H9 (cell line): ENCODE data around the gene MSI2. TPM values are rescaled to one million over a fixed set of nuclear protein-coding genes. Genes with fewer than 3 reads are reported as not detected.

Experiments
- DNase-seq: peaks from one replicate; pipeline ENCODE4 v3.0.0-alpha.2; 2017
- H2AFZ ChIP-seq: one replicate; pipeline ENCODE4 v1.6.1; 2013; ENCODE audit warnings: mild to moderate bottlenecking, low read length, control low read depth, moderate library complexity
- H2AK5ac ChIP-seq: 2 replicates; pipeline ENCODE4 v1.6.1; 2013; ENCODE audit warnings: low read length, control low read depth, mixed read lengths; ENCODE audit not compliant: insufficient read length
- H2BK120ac ChIP-seq: one replicate; pipeline ENCODE4 v1.6.1; 2013; ENCODE audit warnings: low read depth, mild to moderate bottlenecking, low read length, control low read depth, inconsistent platforms; ENCODE audit not compliant: poor library complexity, severe bottlenecking
- H2BK12ac ChIP-seq: 2 replicates; pipeline ENCODE4 v1.6.1; 2013; ENCODE audit warnings: low read length, control low read depth, mixed read lengths, low read depth; ENCODE audit not compliant: insufficient read length
- H2BK15ac ChIP-seq: 2 replicates; pipeline ENCODE4 v1.6.1; 2013; ENCODE audit warnings: low read depth, low read length, control low read depth
- H2BK20ac ChIP-seq: one replicate; pipeline ENCODE4 v1.6.1; 2013; ENCODE audit warnings: low read depth, mild to moderate bottlenecking, low read length, control low read depth, inconsistent platforms; ENCODE audit not compliant: poor library complexity, severe bottlenecking
- H2BK5ac ChIP-seq: 2 replicates; pipeline ENCODE4 v1.6.1; 2013; ENCODE audit warnings: low read length, control low read depth, mixed read lengths; ENCODE audit not compliant: insufficient read length
- H3K14ac ChIP-seq: 2 replicates; pipeline ENCODE4 v1.6.1; 2013; ENCODE audit warnings: low read length, control low read depth; ENCODE audit not compliant: insufficient read depth
- H3K18ac ChIP-seq: 2 replicates; pipeline ENCODE4 v1.6.1; 2013; ENCODE audit warnings: low read depth, mild to moderate bottlenecking, mixed read lengths, low read length, control low read depth; ENCODE audit not compliant: insufficient read length
- H3K23ac ChIP-seq: 2 replicates; pipeline ENCODE4 v1.6.1; 2013; ENCODE audit warnings: low read length, control low read depth, mixed read lengths, low read depth; ENCODE audit not compliant: insufficient read length
- H3K23me2 ChIP-seq: 2 replicates; pipeline ENCODE4 v1.6.1; 2013; ENCODE audit warnings: low read depth, mild to moderate bottlenecking, mixed read lengths, low read length, control low read depth; ENCODE audit not compliant: insufficient read length, poor library complexity, severe bottlenecking
- H3K27ac ChIP-seq: 2 replicates; pipeline ENCODE4 v1.5.1; 2013; ENCODE audit warnings: low read length, control low read depth, mixed read lengths, low read depth; ENCODE audit not compliant: insufficient read length
- H3K27me3 ChIP-seq: 2 replicates; pipeline ENCODE4 v1.6.1; 2013; ENCODE audit warnings: low read length, control low read depth, inconsistent platforms; ENCODE audit not compliant: insufficient read depth
- H3K4ac ChIP-seq: 2 replicates; pipeline ENCODE4 v1.6.1; 2013; ENCODE audit warnings: low read depth, mild to moderate bottlenecking, control low read depth, inconsistent platforms, low read length, moderate library complexity
- H3K4me1 ChIP-seq: 2 replicates; pipeline ENCODE4 v1.6.1; 2013; ENCODE audit warnings: low read length, control low read depth, inconsistent platforms; ENCODE audit not compliant: insufficient read depth
- H3K4me2 ChIP-seq: 2 replicates; pipeline ENCODE4 v1.6.1; 2013; ENCODE audit warnings: low read length, control low read depth, mixed read lengths; ENCODE audit not compliant: insufficient read length, insufficient read depth
- H3K56ac ChIP-seq: 2 replicates; pipeline ENCODE4 v1.6.1; 2013; ENCODE audit warnings: low read depth, mild to moderate bottlenecking, mixed read lengths, low read length, control low read depth; ENCODE audit not compliant: insufficient read length
- H3K79me1 ChIP-seq: 2 replicates; pipeline ENCODE4 v1.6.1; 2013; ENCODE audit warnings: low read depth, mild to moderate bottlenecking, moderate library complexity, low read length, control low read depth, inconsistent platforms; ENCODE audit not compliant: insufficient read depth, poor library complexity, severe bottlenecking
- H3K79me2 ChIP-seq: 2 replicates; pipeline ENCODE4 v1.6.1; 2013; ENCODE audit warnings: low read length, control low read depth, inconsistent platforms; ENCODE audit not compliant: insufficient read depth
- H3K9ac ChIP-seq: 2 replicates; pipeline ENCODE4 v1.6.1; 2013; ENCODE audit warnings: low read length, control low read depth, mixed read lengths; ENCODE audit not compliant: insufficient read length; ENCODE audit errors: extremely low read depth
- H3K9me3 ChIP-seq: one replicate; pipeline ENCODE4 v1.6.1; 2013; ENCODE audit warnings: low read depth, low read length, inconsistent platforms; ENCODE audit not compliant: control insufficient read depth
- H3T11ph ChIP-seq: one replicate; pipeline ENCODE4 v1.6.1; 2013; ENCODE audit warnings: mild to moderate bottlenecking, low read length, control low read depth, inconsistent platforms
- H4K20me1 ChIP-seq: one replicate; pipeline ENCODE4 v1.6.1; 2013; ENCODE audit not compliant: control insufficient read depth, insufficient read length, insufficient read depth
- H4K5ac ChIP-seq: 2 replicates; pipeline ENCODE4 v1.6.1; 2013; ENCODE audit warnings: low read depth, mild to moderate bottlenecking, mixed read lengths, low read length, control low read depth; ENCODE audit not compliant: insufficient read length
- H4K8ac ChIP-seq: replicated peaks from 2 replicates; pipeline ENCODE4 v1.6.1; 2013; ENCODE audit warnings: low read length, control low read depth, mixed read lengths, low read depth; ENCODE audit not compliant: insufficient read length
- H4K91ac ChIP-seq: 2 replicates; pipeline ENCODE4 v1.6.1; 2013; ENCODE audit warnings: low read depth, mild to moderate bottlenecking, moderate library complexity, mixed read lengths, low read length, control low read depth; ENCODE audit not compliant: insufficient read length
- H3K27ac Mint-ChIP-seq, 3 experiments: 2 replicates in 2 of 3; 3 replicates in 1 of 3; pipeline ENCODE4 v1.8.0; 2020 to 2021; ENCODE audit warnings: mixed read lengths in 3 of 3, mild to moderate bottlenecking in 1 of 3, moderate library complexity in 1 of 3
- H3K27me3 Mint-ChIP-seq: 2 replicates; pipeline ENCODE4 v1.8.0; 2021; ENCODE audit warnings: low read depth, mild to moderate bottlenecking, moderate library complexity, mixed read lengths
- H3K36me3 Mint-ChIP-seq, 3 experiments: 2 replicates in 2 of 3; 3 replicates in 1 of 3; pipeline ENCODE4 v1.8.0; 2020 to 2021; ENCODE audit warnings: low read depth in 3 of 3, mixed read lengths in 3 of 3; ENCODE audit not compliant: insufficient read depth in 1 of 3
- H3K4me1 Mint-ChIP-seq, 2 experiments: 2 replicates each; pipeline ENCODE4 v1.8.0; 2020; ENCODE audit warnings: mixed read lengths in 2 of 2
- H3K4me3 Mint-ChIP-seq, 2 experiments: 2 replicates in 1 of 2; 3 replicates in 1 of 2; pipeline ENCODE4 v1.8.0; 2020 to 2021; ENCODE audit warnings: mild to moderate bottlenecking in 2 of 2, mixed read lengths in 2 of 2, moderate library complexity in 1 of 2
- H3K9me3 Mint-ChIP-seq, 2 experiments: 2 replicates in 1 of 2; 3 replicates in 1 of 2; pipeline ENCODE4 v1.8.0; 2020; ENCODE audit warnings: mild to moderate bottlenecking in 2 of 2, mixed read lengths in 2 of 2, moderate library complexity in 1 of 2
- WGBS: extraction: QIAGEN DNeasy Blood & Tissue Kit; methylation state at CpG from one replicate; pipeline ENCODE4 v1.1.7; 2013; ENCODE audit warnings: missing lambda C conversion rate, low lambda C conversion rate, mixed read lengths; ENCODE audit not compliant: insufficient read length; ENCODE audit errors: extremely low coverage; 5-methylcytosine and 5-hydroxymethylcytosine counted together
- total RNA-seq: library from RNA; stranded (reverse); gene quantifications from 2 replicates; pipeline ENCODE4 v1.2.1, GENCODE V29; 2021
- TF ChIP-seq, protein P1 (sequence below): fragments of 200-600 bp; sonication (generic); conservative IDR thresholded peaks from 3 replicates; pipeline ENCODE4 v1.8.0; 2021; ENCODE audit warnings: antibody characterized with exemption, mild to moderate bottlenecking

MSI2 gene
- total RNA-seq, 1 experiment from 2014 or later, result 98.5 TPM

DNA sequence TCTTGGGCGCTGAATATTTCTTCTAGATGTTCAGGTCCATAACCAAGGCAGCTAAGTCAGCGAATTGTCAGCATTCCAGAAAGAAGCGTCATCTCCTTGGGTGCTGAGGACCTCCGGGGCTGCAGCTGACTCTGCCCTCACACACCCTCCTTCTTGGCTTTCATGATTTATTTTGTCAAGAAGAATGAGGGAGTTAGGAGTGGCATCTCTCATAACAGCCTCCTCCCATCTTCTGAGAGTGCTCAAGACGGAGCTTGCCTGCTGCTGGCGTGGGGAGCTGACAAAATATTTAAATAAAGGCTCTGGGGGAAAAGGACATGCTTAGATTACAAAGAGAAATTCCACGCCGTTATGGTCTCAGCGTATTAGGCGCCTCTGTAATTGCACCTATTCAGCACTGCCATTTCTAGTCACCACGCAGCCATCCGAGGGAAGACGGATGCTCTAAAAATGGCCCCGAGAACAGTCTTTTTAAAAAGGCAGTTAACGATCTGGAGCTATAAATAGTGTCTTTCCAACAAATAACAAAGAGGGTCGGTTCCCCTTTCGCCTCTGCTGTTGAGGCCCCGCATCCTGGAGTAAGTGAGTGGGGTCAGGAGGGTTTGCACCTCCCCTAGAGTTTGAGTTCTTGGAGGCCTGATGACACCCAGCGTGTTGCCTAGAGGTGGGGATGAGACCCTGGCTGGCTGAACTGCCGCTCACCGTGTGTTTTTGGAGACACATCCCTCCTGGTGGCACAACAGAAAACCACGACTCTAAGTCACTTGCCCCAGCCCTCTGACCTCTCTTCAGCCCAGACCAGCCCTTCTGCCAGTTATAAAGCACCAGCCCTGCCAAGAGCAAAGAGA, 301.7 kb downstream of the MSI2 start:
- Histone ChIP-seq H3K14ac (no peak overlapping the region; the same call in 1 of the 2 replicates), H3K9me3 (no peaks in the 10 kb centered on the region), H4K91ac (no peak overlapping the region), H3K27ac (no peak overlapping the region), H3K23me2 (no peaks in the 10 kb centered on the region), H2AFZ (no peak overlapping the region), H3K4ac (no peak overlapping the region), H3T11ph (no peak overlapping the region), H4K20me1 (no peaks in the 10 kb centered on the region), H3K9ac (no peak overlapping the region), H2BK15ac (no peak overlapping the region), H3K56ac (no peak overlapping the region), H4K8ac (no peak overlapping the region), H2AK5ac (no peak overlapping the region), H2BK5ac (no peak overlapping the region), H3K4me2 (no peak overlapping the region), H3K79me1 (no peaks in the 10 kb centered on the region), H3K4me1 (peaks cover 8% of the 10 kb centered on the region; the same call in 1 of the 2 replicates), H3K79me2 (no peaks in the 10 kb centered on the region), H3K18ac (no peak overlapping the region), H3K23ac (no peak overlapping the region), H2BK12ac (no peak overlapping the region), H3K27me3 (no peaks in the 10 kb centered on the region), H2BK20ac (no peak overlapping the region), H2BK120ac (no peak overlapping the region), H4K5ac (no peak overlapping the region)
- Mint-ChIP-seq H3K36me3 (no peaks in the 10 kb centered on the region; a peak in 1 of 7 replicates), H3K4me3 (no peak overlapping the region), H3K27me3 (no peaks in the 10 kb centered on the region), H3K4me1 (peaks cover 32 to 46% of the 10 kb centered on the region in 2 experiments), H3K27ac (peak overlapping the region in 2 of 3 experiments; percentile 28 to 62; a peak in 2 of 7 replicates), H3K9me3 (no peaks in the 10 kb centered on the region)
- WGBS, result no CpG with 5 or more reads among the region's 22 CpGs
- TF ChIP-seq, protein P1, sequence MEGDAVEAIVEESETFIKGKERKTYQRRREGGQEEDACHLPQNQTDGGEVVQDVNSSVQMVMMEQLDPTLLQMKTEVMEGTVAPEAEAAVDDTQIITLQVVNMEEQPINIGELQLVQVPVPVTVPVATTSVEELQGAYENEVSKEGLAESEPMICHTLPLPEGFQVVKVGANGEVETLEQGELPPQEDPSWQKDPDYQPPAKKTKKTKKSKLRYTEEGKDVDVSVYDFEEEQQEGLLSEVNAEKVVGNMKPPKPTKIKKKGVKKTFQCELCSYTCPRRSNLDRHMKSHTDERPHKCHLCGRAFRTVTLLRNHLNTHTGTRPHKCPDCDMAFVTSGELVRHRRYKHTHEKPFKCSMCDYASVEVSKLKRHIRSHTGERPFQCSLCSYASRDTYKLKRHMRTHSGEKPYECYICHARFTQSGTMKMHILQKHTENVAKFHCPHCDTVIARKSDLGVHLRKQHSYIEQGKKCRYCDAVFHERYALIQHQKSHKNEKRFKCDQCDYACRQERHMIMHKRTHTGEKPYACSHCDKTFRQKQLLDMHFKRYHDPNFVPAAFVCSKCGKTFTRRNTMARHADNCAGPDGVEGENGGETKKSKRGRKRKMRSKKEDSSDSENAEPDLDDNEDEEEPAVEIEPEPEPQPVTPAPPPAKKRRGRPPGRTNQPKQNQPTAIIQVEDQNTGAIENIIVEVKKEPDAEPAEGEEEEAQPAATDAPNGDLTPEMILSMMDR, result no peak
- no peak for DNase-seq
